Activated T-helper 9 cell treated with anti-CD3 and anti-CD28 coated beads, Interleukin-2, amount 50 U/mL, for 16 hours (primary cell): ENCODE measurements around the gene TTC21A.
A peak's percentile ranks its signal among the peaks of the same experiment; 100 is the strongest.

Experiments used
- DNase-seq: peaks from one replicate; pipeline ENCODE4 v3.0.0-alpha.2; 2020; ENCODE audit warnings: low read depth

Gene TTC21A

DNA sequence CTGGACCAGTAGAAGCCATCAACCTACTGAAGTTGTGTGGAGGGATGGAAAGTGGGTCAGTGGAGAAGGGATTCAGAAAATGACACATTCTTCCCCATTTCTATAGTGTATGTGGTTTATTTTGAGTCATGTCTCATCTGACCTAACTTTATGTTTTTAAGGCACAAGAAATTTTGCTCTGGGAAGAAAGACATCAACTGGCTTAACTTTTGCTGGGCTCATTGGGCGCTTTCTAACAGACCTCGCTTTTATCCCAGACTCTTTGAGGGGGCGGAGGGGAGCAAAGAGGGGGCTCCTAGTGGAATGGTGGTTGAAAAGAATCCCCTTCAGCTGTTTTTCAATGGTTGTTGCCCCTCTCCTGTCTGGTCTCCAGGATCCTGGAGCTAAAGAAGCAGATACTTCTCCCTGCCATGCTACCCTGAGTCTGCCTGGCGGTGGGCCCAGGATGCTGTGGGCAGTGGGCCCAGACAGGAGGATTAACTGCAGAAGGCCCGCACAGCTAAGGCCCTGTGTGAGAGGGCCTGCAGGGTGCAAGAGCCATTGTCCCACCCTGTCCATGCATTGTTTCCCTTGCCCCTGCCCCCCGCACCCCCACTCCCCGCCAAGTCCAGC is 31.4 kb downstream of the TTC21A start:
- no peak for DNase-seq

GRCh38 chr3:39139442-39139841 is 32.0 kb downstream of the TTC21A start:
- DNase-seq = no peak

- DNase-seq = no peak
Observed at GRCh38 chr3:39140341-39140971, 33.0 kb downstream of the TTC21A start.

- DNase-seq = no peak
Observed at GRCh38 chr3:39141171-39141995, 33.9 kb downstream of the TTC21A start.

DNA sequence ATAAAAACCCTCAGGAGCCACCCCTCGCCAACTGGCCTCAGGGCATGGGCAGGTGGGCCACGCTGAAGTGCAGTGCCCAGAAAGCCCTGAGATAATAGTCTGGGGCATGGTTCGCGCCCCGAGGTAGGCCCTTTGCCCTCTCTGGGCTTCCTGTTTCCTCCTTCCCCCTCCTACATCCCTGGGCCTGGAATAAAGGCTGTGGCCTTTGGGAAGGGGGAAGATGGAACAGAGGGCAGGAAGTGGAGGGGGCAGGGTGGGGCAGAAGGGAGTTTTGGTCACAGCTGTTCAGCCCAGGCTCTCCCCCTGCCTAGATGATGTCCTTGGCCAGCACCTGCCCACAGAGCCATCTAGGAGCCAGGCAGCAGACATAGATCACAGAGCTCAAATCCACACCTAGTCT is 34.6 kb downstream of the TTC21A start:
- DNase-seq = no peak

DNA sequence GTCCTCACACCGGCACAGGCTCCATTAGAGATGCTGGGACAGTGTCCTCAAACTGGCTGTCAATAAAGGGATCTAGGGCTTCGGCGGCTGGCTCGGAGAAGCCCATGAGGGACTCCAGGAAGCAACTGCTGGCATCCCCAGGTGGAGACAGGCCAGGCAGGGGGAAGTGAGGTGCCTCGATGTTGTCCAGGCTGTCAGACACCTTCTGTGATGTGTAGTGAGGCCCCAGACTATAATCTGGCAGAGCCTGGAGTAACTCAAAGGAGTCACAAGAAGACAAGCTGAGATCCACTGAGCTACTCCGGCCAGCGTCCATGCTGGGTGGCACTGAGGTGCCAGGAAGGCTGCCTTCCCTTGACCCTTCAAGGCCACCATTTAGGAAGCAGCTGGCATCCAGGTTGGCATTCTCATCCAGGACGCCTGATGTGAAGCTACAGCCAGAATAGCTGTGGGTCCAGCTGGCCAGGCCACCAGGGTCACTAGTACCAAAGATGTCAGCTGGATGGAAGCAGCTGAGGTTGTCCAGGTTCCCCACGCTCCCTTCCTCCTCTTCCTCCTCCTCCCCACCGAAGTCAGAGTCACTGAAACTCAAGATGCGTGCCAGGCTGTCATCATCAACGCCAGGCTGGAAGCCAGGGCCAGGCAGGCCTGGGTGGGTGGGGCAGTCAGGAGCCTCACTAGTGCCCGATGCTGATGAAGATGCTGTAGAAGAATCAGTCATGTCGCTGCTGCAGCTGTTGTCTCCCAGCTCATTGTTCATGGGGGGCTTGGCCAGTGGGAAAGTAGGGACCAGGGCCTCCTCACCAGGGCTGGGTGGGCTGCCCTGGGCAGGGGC is 35.8 kb downstream of the TTC21A start:
- DNase-seq = no peak

DNA sequence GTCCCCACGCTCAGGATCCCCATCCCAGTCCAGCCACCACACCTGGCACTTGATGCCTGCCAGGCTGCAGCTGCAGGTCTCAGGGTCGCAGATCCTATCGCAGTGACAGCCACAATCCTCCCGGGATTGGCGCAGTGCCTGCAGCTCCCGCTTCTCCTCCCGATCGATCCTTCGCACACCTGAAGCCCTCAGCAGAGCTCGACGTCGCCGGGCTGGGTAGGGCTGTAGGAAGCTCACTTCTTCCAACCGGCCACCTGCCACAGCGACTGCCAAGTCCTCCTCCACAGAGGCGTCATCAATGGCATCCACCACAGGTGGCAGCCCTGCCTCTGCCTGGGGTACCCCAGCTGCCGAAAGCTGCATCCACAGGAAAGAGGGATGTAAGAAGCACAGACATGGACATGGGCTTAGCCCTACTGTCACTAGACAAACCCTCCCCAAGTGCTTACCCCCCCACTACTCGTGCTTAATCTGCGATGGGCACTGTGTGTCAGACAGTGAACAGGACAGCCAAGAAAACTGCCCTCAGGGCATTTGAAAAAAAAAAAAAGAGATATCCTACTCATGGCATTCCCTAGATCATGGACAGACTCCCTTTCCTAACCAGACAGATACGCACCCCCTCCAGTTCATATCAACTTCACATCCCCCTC is 36.7 kb downstream of the TTC21A start:
- no peak for DNase-seq

- DNase-seq = no peak
Observed at GRCh38 chr3:39144748-39145380, 37.4 kb downstream of the TTC21A start.

- DNase-seq = no peak
Observed at GRCh38 chr3:39146083-39146501, 38.6 kb downstream of the TTC21A start.

- DNase-seq = peak; percentile 68
Observed at GRCh38 chr3:39146611-39147591, 39.4 kb downstream of the TTC21A start.

DNA sequence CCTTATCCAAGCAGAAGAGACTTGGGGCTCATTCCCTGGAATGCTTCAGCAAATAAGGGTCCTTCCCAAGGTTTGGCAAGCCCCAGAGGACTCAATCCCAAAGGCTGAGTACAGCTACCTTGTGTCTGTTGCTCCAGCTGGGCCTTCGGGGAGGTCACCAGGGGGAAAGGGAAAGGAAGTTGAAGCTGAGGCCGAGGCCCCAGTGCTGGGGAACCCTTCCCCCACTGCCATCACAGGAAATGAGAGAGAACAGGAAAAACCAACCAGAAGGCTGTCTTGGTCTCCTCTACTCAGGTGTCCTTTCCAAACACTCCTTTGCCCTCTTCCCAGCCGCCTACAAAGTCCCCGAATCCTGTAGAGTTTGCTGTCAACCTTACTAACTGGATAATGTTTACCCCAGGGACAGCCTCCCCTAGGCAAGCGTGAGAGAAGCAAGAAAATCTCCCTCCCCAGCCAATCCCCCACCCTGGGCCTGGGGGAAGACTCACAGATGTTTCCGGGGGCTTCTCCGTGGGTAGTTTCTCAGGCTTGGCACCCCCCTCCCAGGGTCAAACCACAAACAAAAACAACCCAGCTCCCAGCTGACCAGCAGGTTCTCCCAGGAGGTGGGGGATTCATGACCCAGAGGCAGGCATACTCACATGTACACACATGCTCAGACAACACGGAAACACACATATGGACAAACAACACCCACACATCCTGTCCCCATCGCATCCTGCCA is 40.4 kb downstream of the TTC21A start:
- no peak for DNase-seq

- DNase-seq = no peak
Observed at GRCh38 chr3:39148435-39149058, 41.1 kb downstream of the TTC21A start.

DNA sequence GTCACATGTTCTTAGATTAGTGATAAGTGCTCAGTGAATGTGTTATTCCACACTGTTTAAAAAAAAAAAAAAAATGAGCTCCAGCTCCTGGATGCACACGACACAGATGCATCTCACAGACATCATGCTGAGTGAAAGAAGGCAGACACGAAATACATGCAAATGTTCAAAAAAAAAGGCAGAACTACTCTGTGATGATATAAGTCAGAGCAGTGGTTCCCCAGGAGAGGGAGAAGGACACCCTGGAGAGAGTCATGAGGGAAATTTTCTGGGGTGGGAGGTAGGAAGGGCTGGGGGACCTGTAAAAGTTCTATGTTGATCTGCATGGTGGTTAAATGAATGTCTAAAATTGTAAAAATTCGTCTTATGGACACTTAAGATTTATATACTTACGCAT is 41.6 kb downstream of the TTC21A start:
- no peak for DNase-seq

DNA sequence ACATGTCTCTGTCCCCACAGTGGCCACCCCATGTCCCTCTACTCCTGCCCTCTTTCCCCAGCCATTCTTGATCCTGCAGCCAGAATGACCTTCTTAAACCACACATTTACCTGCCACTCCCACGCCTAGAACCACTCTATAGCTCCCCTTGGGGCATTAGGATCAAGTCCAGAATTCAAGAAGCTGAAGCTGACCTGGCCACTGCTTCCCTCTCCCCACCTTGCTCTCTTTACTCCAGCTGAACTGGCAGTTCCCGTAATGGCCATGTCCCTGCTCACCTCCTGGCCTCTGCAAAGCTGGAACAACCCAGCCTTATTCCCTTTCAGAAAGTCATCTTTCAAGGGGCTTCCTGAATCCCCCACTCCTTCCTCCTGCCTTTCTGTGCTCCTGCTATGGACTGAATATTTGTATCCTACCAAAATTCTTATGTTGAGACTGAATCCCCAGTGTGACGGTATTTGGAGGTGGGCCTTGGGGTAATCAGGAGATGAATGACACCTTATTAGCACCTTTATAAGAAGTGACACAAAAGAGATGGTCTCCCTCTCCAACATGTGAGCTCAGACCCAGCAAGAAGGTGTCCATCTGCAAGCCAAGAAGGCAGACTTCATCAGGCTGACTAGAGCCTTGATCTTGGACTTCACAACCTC is 42.1 kb downstream of the TTC21A start:
- no peak for DNase-seq

DNA sequence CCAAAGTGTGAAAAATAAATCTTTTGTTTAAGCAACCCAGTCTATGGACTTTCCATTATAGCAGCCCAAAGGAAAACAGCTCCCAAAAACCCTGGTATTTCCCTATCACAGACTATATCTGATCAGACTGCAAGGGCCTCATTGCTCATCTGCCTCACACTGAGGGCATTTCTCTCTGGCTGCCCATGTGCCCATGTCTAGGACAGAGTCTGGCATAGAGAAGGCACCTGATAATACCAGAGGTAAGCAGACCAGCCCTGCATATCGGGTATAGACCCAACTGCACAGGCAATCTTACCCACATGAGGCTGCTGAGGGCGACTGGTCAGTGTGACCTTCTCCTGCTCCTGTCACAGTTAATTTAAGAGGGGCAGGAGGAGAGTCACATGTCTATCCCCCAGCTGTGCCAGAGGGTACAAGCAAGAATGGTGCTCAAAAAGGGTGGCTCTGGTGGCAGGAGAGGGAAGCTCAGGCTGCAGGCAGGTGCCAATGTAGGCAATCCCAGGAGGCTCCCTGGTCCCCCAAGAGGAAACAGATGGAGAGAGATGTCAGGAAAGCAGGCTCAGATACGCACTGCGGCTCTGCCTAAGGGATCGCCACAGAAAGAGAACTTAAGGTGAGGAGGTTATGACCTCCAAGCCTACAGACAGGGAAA is 42.8 kb downstream of the TTC21A start:
- DNase-seq = no peak

DNA sequence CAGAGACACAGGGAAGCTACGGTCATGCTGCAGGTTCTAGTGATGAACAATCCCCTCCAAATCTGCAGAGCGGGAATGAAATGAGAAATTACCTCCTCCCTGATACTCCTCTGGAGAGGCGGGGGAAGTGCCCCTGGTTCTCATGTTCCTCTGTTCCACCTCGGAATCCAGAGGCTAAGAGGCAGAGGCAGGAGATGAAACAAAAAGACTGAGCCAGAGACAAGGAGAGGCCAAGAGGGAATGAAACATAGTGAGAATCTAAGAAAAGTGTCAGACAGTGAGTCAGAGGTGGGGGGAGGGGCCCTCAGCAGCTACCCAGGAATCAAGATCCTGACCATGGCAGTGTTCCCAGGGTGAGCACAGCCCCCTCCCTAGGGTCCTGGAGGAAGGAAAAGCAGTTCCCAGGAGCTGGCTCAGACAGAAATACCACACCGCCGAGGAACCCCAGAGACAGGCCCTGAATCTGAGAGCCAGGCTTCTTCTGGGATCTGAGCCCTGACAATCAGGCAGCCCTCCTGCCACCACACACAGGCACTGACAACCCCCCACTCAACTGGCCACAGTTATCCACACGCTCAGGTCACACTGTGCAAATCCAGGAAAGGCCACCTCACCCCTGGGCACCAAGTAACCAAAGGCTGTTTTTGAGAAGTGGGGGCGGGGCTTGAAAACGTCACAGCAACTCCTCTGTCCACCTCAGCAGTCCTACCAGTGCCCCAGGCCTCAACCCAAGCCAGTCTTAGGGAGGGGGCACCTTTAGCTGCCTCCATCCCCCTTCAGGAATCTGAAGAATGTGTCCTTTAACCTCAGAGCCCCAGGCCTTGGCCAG is 43.5 kb downstream of the TTC21A start:
- peak; percentile 59 for DNase-seq

GRCh38 chr3:39153977-39154279 is 46.4 kb downstream of the TTC21A start:
- DNase-seq = no peak
